HG02610 (cell line): ENCODE data around the gene MACF1.
A peak's percentile ranks its signal among the peaks of the same experiment; 100 is the strongest.
"Not testable (repeated sequence)": the region's sequence is repeated elsewhere in the genome, so short reads cannot be mapped to it uniquely, and the experiment has no call there.

Source experiments
- ATAC-seq: cut with Tn5 transposase; IDR thresholded peaks from one replicate; pipeline ENCODE4 v1.9.1; 2021; ENCODE audit warnings: mild to moderate bottlenecking, moderate library complexity; ENCODE audit not compliant: unreplicated experiment

Gene MACF1

GRCh38 chr1:39178541-39179431, 25.7 kb upstream of the MACF1 start:
- ATAC-seq, result no peak

- ATAC-seq, result no peak
These were observed 23.2 kb upstream of the MACF1 start for GRCh38 chr1:39181311-39181710.

GRCh38 chr1:39182804-39183203, 21.7 kb upstream of the MACF1 start:
- ATAC-seq, result no peak

GRCh38 chr1:39183503-39184353, 20.8 kb upstream of the MACF1 start:
- ATAC-seq, result peak; percentile 51

- no peak for ATAC-seq
These were observed 20.1 kb upstream of the MACF1 start for GRCh38 chr1:39184354-39184818.

GRCh38 chr1:39187275-39188046, 17.0 kb upstream of the MACF1 start:
- no peak for ATAC-seq

GRCh38 chr1:39189592-39190041, 14.9 kb upstream of the MACF1 start:
- ATAC-seq, result no peak

GRCh38 chr1:39190096-39190495, 14.4 kb upstream of the MACF1 start:
- no peak for ATAC-seq

GRCh38 chr1:39194398-39195051, 10.0 kb upstream of the MACF1 start:
- ATAC-seq, result no peak

- no peak for ATAC-seq
These were observed 9.1 kb upstream of the MACF1 start for GRCh38 chr1:39195166-39196111.

- ATAC-seq, result peak; percentile 32
These were observed 8.0 kb upstream of the MACF1 start for GRCh38 chr1:39196244-39197215.

- ATAC-seq, result no peak
These were observed 4.9 kb upstream of the MACF1 start for GRCh38 chr1:39199593-39199992.

GRCh38 chr1:39205102-39205780, 746 bp downstream of the MACF1 start:
- ATAC-seq, result peak; percentile 61

GRCh38 chr1:39205781-39206464, 1.4 kb downstream of the MACF1 start:
- ATAC-seq, result no peak

- not testable (repeated sequence) for ATAC-seq
These were observed 3.9 kb downstream of the MACF1 start for GRCh38 chr1:39208360-39208759.

- ATAC-seq, result no peak
These were observed 6.2 kb downstream of the MACF1 start for GRCh38 chr1:39210649-39211048.

GRCh38 chr1:39212499-39212898, 8.0 kb downstream of the MACF1 start:
- ATAC-seq, result no peak
